ENCODE results near the gene SPACA9.

- TF ChIP-seq, protein P1, sequence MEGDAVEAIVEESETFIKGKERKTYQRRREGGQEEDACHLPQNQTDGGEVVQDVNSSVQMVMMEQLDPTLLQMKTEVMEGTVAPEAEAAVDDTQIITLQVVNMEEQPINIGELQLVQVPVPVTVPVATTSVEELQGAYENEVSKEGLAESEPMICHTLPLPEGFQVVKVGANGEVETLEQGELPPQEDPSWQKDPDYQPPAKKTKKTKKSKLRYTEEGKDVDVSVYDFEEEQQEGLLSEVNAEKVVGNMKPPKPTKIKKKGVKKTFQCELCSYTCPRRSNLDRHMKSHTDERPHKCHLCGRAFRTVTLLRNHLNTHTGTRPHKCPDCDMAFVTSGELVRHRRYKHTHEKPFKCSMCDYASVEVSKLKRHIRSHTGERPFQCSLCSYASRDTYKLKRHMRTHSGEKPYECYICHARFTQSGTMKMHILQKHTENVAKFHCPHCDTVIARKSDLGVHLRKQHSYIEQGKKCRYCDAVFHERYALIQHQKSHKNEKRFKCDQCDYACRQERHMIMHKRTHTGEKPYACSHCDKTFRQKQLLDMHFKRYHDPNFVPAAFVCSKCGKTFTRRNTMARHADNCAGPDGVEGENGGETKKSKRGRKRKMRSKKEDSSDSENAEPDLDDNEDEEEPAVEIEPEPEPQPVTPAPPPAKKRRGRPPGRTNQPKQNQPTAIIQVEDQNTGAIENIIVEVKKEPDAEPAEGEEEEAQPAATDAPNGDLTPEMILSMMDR (IDR thresholded peaks at IDR 0.05; ENCODE audit: insufficient read depth, low read depth, low read length), result no peak
- no peak for TF ChIP-seq EZH2 (IDR thresholded peaks at IDR 0.05; ENCODE audit: insufficient read depth, low read length)
Measured at GRCh38 chr9:132866898-132867297, 11.8 kb upstream of the SPACA9 start.
